HG02763 (cell line): ENCODE measurements around the gene RNF186.
"Not testable (repeated sequence)": the region's sequence is repeated elsewhere in the genome, so short reads cannot be mapped to it uniquely, and the experiment has no call there.

Source experiments
- ATAC-seq: cut with Tn5 transposase; IDR thresholded peaks from one replicate; pipeline ENCODE4 v1.9.1; 2021; ENCODE audit warnings: mild to moderate bottlenecking, moderate library complexity; ENCODE audit not compliant: unreplicated experiment

RNF186 gene

DNA sequence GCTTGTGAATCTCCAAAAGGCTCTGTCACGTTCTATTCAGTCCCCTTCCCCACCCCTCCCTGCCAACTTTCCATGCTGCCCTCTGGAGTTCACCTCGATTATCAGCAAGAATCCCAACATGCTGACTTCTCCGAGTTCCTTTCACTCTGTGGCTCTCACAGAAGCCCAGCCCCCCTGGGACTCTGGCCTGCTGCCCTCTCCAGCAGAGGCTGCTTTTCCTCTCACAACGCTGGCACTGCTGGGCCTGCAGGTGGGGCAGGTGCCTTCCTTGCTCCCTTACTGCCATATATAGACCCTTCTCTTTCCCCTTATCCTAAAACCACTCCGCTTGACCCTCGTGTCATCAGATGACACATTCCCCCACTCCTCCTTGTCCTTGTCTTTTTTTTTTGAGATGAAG is 10.2 kb upstream of the RNF186 start:
- ATAC-seq: no peak

DNA sequence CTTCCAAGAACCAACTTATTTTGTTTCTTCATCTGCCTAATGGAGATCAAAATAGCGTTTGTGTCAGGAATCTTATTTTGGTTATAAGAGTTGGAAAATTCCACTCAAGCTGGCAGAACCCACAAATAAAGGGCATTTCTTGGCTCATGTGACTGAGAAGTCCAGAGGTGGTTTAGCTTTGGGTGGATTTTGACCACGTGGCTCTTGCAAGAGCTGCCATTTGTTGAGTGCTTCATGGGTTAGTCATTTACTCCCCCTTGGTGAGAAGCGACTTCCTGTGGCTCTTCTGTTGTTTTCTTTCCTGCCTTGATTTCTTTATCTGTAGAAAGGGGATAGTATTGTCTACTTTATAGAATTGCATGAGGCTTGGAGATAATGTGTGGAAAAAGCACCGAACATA is 9.5 kb upstream of the RNF186 start:
- ATAC-seq: no peak

DNA sequence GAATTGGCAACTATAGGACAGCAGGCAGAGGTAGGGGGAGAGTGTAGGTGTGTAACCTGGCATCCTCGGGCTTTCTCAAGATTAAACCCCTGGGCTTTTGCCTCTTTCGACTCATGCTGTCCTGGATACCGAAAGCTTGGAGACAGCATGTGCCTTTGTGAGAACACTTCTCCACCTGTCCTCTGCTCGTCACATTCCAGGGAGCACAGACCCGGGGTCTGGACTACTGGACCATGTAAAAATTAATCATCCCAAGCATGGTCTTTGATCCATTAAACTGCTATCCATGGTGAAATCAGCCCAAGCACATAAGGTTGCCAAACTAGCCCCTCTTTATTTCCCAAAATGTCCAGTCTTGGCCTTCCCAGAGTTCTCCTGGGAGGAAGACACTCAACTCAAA is 9.0 kb upstream of the RNF186 start:
- no peak for ATAC-seq

DNA sequence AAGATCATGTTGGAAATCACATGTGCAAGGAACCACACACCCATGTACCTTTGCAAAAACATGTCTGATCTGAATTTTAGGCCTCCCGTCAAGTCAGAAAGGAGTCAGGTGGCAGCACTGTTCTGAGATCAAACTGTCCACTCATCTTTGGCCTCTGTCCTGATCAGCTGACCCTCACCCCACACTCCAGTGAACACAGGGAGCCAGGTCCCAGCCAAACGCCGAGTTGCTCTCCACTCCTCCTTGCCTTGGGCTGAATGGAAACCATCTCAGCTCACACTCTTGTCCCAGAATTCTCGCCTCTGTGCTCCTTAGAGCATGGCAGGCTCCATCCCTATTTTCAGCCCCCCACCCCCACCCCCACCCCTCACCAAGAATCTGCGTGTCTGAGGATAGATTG is 4.6 kb upstream of the RNF186 start:
- no peak for ATAC-seq

DNA sequence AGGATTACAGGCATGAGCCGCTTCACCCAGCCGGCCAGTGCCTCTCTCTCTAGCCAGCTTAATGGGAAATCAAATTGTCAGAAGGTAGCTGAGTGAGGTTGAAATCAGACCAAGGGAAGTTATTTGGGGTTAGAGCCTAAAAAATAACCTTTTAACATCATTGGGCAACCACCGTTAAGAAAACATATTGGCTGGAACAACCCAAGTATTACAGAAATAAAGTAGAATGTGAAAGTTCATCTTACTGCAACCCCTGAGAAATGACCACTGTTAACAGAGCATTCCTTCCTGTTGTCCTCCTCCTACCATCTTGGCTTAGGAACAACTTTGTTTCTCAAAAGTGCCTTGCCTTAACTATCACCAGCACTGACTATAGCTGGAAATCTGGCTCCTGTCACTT is 3.2 kb upstream of the RNF186 start:
- no peak for ATAC-seq

DNA sequence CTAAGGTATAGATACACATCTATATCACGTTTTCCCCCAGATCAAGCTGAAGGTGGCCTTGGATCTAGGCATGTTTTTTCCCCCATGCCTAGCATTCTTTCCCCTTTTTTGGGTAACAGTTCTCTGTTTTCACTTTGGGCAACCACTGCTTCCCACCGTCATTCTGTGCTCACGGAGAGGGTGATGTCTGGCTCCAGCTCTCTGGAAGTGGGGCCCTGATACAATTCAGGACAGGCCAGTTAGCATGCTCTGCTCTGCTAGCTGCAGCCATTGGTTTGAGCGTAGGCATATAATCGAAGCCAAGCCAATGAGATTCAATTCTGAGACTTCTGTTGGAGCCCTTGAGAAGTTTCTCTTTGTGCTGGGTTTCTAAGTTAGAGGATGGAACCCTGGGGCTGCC is 2.1 kb upstream of the RNF186 start:
- no peak for ATAC-seq

DNA sequence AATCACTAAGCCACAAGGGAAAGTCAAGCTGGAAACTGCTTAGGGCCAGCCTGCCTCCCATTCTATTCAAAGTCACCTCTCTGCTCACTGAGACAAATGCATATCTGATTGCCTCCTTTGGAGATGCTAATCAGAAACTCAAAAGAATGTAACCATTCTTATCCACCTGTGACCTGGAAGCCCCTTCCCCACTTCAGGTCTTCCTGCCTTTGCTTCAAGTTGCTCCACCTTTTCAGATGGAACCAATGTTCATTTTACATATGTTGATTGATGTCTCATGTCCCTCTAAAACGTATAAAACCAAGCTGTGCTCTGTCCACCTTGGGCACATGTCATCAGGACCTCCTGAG is 1.6 kb upstream of the RNF186 start:
- ATAC-seq: not testable (repeated sequence)

DNA sequence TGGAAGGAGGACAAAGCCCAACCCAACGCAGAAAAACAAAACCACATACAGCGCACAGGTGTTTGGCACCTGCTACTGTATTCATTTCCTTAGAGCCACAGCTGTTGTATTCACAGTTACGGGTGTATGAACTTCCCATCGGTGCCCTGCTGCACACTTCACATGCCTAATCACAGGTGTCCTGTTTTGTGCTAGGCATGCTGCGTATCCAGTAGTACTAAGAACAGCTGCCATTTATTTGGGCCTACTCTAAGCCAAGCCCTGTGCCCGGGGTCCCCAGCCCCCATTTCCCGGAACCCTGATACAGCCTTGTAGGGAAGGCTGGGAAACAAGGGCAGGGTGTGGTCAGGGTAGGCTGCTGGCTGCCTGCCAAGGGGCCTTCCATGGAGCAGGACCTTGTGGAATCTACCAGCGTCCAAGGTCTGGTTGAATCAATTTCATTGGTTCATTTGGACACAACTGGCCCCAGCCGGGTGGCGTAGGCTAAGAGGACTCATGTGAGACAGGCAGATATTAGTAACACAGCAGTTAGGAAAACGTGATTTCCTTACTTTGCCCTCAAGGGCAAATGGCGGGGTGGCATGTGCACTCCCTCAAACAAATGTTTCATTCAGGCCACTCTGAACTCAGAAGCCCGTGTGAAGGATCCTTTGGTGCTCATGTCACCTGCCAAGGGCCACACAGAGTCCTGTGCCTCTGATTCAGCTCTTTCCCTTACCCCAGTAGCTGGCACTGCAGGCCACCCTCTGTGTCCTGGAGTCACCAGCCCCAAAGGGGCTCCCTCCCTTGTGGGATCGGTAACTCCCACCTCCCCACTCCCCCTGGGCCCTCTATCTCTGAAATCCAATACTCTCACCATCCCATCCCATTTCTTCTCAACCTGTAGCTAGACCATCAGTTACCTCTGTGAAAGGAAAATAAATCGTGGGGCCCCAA is 986 bp upstream of the RNF186 start:
- no peak for ATAC-seq

DNA sequence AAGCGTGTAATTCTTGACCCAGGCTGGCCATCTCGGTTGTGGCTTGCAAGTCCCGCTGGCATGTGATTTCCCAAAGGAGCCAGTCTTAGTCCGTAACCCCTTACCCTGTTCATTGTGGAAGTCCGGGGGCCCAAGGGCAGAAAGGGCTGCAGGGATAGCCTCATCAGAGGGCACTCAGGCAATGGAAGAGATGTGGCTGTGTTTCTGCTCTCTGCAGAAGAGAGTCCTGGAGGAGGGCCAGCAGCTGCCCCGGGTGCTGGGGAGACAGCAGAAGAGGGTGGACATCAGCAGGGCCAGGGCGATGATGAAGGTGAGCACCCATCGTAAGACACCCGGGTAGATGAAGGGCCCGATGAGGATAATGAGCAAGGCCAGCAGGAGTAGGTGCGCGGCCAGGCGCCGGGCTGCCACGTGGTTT is 830 bp downstream of the RNF186 start:
- ATAC-seq: no peak

DNA sequence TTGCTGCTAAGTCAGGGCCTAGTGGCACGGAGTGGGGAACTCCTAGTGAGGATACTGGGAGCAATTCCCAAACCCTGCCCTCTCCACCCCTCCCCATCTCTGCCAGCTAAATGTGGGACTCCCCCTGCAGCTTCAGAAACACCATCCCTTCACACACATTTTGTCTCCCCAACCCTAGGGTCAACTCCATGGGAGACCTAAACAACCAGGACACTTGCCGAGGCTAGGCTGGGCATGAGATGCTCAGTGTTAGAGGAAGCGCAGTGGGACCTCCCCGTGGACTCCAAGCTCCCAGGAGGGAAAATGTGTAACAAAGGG is 1.5 kb downstream of the RNF186 start:
- ATAC-seq: no peak

DNA sequence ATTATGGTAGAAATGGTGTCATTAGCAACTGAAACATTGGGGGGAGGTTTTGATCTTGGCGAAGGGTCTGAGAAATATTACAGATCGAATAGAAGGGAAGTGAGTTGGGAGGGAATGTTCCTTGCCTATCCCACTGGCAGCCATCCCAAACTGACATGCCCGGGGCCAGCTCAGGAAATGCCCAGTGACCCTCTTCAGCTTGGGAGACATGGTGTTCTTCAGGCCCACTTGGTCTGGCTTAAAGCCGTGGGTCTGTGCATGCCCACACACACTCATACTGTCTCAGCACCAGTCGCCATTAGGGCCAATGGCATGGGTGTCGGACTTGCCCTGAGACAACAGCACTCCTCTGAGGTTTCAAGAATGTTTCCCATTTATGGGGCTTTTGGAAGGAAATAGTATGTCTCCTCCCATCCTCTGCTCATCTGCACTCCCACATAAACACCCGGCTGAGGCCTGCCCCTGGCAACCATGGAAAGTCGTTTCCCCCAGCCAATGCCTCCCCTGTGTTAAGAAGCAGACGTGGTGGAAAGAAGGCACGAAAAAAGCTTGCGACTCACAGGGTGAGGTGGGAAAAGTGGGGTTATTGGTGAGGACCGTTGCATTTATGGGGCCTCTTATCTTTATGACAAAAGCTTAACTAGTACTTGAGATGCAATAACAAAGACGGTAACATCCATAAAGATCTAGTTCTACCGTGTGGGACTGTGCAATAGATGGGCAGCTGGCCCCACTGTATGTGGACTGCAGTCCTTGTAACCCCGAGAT is 2.0 kb downstream of the RNF186 start:
- ATAC-seq: no peak

DNA sequence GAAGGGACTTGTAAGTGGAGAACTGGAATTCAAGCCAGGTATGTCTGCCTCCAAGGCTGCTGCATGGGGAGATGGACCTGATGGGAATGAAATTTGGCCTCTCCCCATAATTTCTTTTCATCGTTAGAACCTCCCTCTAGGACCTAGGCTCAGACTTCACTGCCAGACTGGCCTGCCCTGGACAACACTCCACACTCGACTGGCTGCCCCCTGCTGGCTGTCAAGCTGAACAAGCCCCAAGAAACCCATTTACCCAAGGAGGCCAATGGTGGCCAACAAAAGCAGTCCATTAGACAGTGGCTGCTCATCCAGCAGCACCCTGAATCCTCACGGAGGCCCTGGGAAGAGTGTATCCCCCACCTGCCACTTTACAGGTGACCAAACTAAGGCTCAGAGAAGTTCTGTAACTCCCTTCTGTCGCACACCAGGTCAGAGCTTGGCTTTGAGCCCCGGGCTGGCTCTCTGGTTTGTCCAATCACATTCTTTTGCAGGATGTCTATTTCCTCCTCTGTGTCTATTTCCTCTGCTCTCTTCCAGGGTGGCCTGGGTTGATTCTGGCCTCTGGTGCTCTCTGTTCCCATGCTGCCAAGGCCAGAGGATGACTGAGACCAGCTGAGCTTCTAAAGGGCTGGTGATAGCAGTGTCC is 3.8 kb downstream of the RNF186 start:
- no peak for ATAC-seq

DNA sequence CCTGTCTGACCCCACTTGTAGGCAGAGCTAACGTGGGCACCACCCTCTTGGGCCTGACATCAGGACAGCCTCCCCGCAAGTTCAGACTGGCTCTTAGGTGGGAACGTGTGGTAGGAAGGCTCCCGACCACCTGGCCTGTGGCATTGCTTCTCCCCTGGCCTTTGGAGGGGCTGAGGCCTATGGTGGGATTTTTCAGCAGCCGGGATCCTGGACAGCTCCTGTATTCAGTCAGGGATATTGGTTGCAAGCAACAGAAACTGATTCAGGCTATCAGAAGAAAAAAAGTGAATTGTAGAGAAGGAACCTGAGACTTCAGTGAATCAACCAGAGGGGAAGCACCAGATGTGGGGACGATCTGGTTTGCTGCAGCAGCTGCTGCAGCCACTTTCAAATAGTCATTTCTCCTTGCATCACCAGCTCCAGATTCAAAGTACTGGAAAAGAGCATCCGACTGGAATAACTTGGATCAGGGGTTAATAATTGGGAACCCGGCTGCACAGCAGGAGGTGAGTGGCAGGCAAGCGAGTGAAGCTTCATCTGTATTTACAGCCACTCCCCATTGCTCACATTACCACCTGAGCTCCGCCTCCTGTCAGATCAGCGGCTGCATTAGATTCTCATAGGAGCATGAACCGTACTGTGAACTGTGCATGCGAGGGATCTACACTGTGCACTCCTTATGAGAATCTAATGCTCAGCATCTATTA is 5.9 kb downstream of the RNF186 start:
- no peak for ATAC-seq

DNA sequence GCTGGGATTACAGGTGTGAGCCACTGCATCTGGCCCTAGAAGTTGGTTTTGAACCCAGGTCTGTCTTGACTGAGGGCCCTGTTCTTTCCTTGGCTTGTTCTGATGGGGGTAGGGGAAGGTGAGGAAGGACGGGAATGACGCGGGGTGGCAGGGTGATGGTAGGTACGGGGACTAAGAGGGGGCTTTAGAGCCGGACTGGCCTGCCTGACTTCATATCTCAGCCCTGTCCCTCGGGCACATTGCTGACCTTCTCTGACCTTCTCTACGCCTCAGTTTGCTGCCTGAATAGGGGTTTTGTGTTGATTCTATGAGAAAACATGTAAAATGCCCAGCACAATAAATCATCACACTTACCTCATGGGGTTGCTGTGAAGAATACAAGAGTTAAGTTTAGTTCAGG is 6.7 kb downstream of the RNF186 start:
- ATAC-seq: no peak

DNA sequence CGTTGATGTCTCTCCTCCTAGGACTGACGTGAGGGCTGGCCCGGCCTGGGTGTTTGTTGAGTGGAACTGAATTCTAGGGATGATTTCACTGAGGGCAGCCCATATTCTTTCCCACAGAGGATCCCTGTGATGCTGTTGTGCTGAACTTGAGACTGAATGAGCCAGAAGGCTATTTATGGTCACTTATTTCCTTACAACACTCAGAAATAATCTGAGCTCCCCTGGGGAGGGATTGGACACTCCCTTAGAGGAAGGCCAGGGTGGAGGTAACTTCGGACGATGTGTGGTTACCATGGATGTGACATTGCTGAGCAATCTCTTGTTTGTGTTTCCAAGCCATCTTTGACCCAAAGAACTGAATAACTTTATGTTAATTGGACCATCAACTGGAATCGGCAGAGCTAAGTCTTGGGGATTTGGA is 10.2 kb downstream of the RNF186 start:
- ATAC-seq: no peak

DNA sequence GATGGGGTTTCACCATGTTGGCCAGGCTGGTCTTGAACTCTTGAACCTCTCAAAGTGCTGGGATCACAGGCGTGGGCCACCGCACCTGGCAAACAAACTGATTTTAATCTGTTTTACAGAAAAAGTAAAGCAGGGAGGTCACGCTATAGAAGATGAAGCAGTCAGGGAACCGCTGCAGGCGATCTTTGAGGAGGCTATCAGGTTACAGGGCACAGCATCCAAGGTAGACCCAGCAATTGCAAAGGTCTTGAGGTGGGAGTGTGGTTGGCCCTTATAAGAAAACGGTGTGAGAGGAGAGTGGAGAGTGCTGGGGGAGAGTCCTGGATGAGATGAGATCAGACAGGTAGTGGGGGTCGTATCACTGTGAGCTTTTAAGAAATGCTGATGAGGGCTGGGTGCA is 12.8 kb downstream of the RNF186 start:
- no peak for ATAC-seq

DNA sequence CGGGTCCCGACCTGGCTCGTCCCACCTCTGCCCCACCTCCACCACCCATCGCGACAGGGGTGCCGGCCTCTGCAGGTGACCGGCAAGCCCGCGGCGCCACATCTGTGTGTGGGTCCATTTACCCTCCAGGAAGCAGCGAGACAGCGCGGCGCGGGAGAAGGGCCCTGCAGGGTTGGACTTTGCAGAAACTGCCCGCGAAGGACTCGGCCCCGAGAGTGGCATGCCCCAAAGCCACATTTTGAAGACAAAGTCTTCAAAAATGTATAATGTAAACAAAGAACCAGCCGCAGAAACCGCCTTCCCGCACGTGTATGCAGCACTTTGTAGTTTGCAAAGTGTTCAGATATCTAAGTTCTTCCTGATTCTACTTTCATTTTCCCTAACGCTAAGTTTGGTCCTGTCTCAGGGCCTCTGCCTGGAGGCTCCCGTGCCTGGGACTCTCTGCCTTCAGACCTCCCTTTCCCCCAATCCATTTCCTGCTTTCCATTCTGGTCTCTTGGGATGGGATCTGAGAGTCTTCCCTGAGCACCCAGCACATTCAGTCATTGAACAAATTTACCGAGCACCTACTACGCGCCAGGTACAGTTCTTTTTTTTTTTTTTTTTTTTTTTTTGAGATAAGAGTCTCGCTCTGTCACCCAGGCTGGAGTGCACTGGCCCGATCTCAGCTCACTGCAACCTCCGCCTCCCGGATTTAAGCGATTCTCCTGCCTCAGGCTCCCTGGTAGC is 14.8 kb downstream of the RNF186 start:
- ATAC-seq: no peak

DNA sequence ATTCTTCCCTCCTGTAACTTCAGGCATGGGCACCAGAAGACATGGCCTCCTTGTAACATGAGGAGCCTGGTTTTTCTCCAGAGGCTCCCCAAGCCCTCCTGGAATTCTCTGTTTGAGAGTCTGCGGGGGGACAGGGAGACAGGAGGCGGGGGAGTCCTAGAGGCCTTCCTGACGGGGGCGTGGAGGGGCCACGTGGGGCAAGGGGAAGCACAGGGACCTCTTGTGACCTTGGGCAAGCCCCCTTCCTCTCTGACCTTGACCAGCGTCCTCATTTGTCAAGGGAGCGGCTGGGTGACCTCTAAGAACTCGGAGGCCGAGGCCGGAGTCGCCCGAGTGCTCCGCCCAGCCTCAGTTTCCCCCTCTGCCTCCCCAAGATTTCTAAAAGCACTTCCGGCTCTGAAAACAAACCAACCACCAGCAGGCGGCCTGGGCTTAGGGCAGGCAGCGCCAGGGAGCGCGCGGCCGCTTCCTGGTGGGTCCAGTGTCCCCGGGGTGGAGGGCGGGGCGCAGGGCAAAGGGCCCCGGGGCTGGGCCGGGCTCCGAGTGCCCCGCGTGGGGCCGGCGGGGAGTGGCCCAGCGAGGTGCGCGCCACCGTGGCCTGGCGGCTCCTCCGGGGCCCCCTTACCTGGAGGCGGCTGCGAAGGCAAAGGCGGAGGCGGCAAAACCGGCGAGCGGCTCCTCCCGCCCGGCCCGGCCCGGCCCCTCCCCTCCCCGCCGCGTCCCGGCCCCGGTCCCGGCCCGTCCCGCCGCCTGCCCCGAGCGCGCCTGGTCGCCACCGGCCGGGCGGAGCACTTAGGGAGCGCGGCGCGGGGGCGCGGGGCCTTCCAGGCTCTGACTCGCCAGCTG is 15.6 kb downstream of the RNF186 start, which contains the start of gene TMCO4:
Gene TMCO4 (minus strand): TSS at position 687 of the 846 bp plus-strand sequence. CDS start 19,158 bp downstream, outside the sequence.
- no peak for ATAC-seq

DNA sequence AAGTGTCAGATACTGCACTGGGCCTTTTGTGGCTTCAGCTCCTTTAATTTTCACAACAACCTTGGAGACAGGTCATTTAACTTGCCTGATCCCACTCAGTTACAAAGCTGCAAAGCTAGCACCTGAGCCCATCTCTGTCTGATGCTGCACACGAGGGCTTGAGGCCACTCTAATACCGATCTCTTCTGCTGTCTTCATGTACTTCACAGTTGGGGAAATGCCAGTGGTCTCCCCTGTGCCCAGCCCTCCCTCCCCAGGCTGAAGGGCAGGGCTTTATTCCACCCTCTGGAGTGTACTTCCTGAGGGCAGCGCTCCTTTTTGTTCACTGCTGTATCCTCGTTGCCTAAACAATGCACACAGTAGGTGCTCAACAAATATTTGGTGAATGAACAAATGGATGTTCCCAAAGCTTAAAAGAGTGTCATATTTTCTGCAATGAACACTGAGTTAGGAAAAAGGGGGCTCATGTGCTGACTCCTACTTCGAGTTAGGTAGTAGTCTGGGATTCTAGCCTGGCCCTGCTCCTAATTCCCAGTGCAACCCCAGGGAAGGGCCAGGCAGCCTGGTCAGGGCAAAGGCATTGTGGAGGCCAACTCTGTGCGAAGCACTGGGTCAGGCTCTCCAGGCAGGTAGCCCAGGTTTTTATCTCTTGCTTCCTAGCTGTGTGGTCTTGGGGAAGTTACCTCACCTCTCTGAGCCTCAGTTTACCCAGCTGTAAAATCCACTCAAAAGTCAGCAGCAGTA is 16.4 kb downstream of the RNF186 start:
- no peak for ATAC-seq
